ENCODE data around the gene TATDN2. TPM values are rescaled to one million over a fixed set of nuclear protein-coding genes. Genes with fewer than 3 reads are reported as not detected.
A peak's percentile ranks its signal among the peaks of the same experiment; 100 is the strongest.
"Not testable (repeated sequence)": the region's sequence is repeated elsewhere in the genome, so short reads cannot be mapped to it uniquely, and the experiment has no call there.

The TATDN2 gene
- total RNA-seq, 1 donor from 2014 or later = 37.8 TPM

GRCh38 chr3:10268116-10268515 lies 19.9 kb downstream of the TATDN2 start:
- no peak for DNase-seq (ENCODE audit: low spot score)

- no peak for DNase-seq (ENCODE audit: low spot score)
Measured at GRCh38 chr3:10268930-10269329, 20.7 kb downstream of the TATDN2 start.

- no peak for DNase-seq (ENCODE audit: low spot score)
Measured at GRCh38 chr3:10269443-10269842, 21.2 kb downstream of the TATDN2 start.

- not testable (repeated sequence) for DNase-seq (ENCODE audit: low spot score)
Measured at GRCh38 chr3:10272476-10272875, 24.2 kb downstream of the TATDN2 start.

GRCh38 chr3:10272977-10273376 lies 24.7 kb downstream of the TATDN2 start:
- DNase-seq (ENCODE audit: low spot score) = no peak

- no peak for DNase-seq (ENCODE audit: low spot score)
Measured at GRCh38 chr3:10273702-10274305, 25.5 kb downstream of the TATDN2 start.

GRCh38 chr3:10274601-10275000 lies 26.3 kb downstream of the TATDN2 start:
- DNase-seq (ENCODE audit: low spot score) = no peak

- DNase-seq (ENCODE audit: low spot score) = no peak
Measured at GRCh38 chr3:10277115-10277625, 28.9 kb downstream of the TATDN2 start.

GRCh38 chr3:10278501-10278900 lies 30.2 kb downstream of the TATDN2 start:
- no peak for DNase-seq (ENCODE audit: low spot score)

GRCh38 chr3:10279384-10280176 lies 31.3 kb downstream of the TATDN2 start:
- no peak for DNase-seq (ENCODE audit: low spot score)

- DNase-seq (ENCODE audit: low spot score) = no peak
Measured at GRCh38 chr3:10280177-10280529, 31.9 kb downstream of the TATDN2 start.

GRCh38 chr3:10280571-10280970 lies 32.3 kb downstream of the TATDN2 start:
- DNase-seq (ENCODE audit: low spot score) = no peak

- DNase-seq (ENCODE audit: low spot score) = no peak
Measured at GRCh38 chr3:10281951-10282350, 33.7 kb downstream of the TATDN2 start.

- DNase-seq (ENCODE audit: low spot score) = no peak
Measured at GRCh38 chr3:10283638-10284037, 35.4 kb downstream of the TATDN2 start.

- no peak for DNase-seq (ENCODE audit: low spot score)
Measured at GRCh38 chr3:10284496-10284895, 36.2 kb downstream of the TATDN2 start.

GRCh38 chr3:10285272-10286132 lies 37.2 kb downstream of the TATDN2 start:
- no peak for DNase-seq (ENCODE audit: low spot score)

GRCh38 chr3:10286133-10286524 lies 37.9 kb downstream of the TATDN2 start:
- DNase-seq (ENCODE audit: low spot score) = no peak

- DNase-seq (ENCODE audit: low spot score) = peak; percentile 74
Measured at GRCh38 chr3:10286596-10287295, 38.5 kb downstream of the TATDN2 start.

- no peak for DNase-seq (ENCODE audit: low spot score)
Measured at GRCh38 chr3:10287936-10288574, 39.8 kb downstream of the TATDN2 start.

- no peak for DNase-seq (ENCODE audit: low spot score)
Measured at GRCh38 chr3:10288575-10288960, 40.3 kb downstream of the TATDN2 start.

- DNase-seq (ENCODE audit: low spot score) = no peak
Measured at GRCh38 chr3:10289077-10289476, 40.8 kb downstream of the TATDN2 start.
